DND-41 (cell line): ENCODE data around the gene ATP13A1.

ENCODE experiments used
- ATAC-seq: fragments of 200-7000 bp; cut with Tn5 transposase; 3 replicates; pipeline ENCODE4 v1.9.1; 2021; ENCODE audit warnings: low read depth; ENCODE audit not compliant: insufficient read depth
- DNase-seq: peaks from one replicate; pipeline ENCODE4 v3.0.0-alpha.2; 2020
- H2AFZ ChIP-seq: 2 replicates; pipeline ENCODE4 v1.6.0; 2012; ENCODE audit warnings: low read depth, low read length
- H3K27ac ChIP-seq: 2 replicates; pipeline ENCODE4 v1.5.1; 2012; ENCODE audit warnings: low read length, inconsistent platforms
- H3K27me3 ChIP-seq: fragments of 200-600 bp; sonication (generic); 2 replicates; pipeline ENCODE4 v1.6.0; 2012; ENCODE audit warnings: low read length, mild to moderate bottlenecking, inconsistent platforms; ENCODE audit not compliant: insufficient read depth, poor library complexity
- H3K36me3 ChIP-seq: 2 replicates; pipeline ENCODE4 v1.5.1; 2012; ENCODE audit warnings: low read length, inconsistent platforms; ENCODE audit not compliant: insufficient read depth
- H3K4me1 ChIP-seq: 2 replicates; pipeline ENCODE4 v1.5.1; 2012; ENCODE audit warnings: mild to moderate bottlenecking, low read length; ENCODE audit not compliant: insufficient read depth
- H3K4me2 ChIP-seq: 2 replicates; pipeline ENCODE4 v1.6.0; 2012; ENCODE audit warnings: mild to moderate bottlenecking, moderate library complexity, low read length, inconsistent platforms; ENCODE audit not compliant: insufficient read depth
- H3K4me3 ChIP-seq, 2 experiments: fragments of 200-600 bp in 1 of 2; shearing (Covaris generic) in 1 of 2; 2 replicates each; pipeline ENCODE4 v1.5.1; 2012 to 2016; ENCODE audit warnings: inconsistent platforms in 2 of 2, low read length in 2 of 2, mild to moderate bottlenecking in 2 of 2, low read depth in 1 of 2, moderate library complexity in 1 of 2
- H3K79me2 ChIP-seq: 2 replicates; pipeline ENCODE4 v1.6.0; 2012; ENCODE audit warnings: low read length, inconsistent platforms; ENCODE audit not compliant: insufficient read depth
- H3K9ac ChIP-seq: 2 replicates; pipeline ENCODE4 v1.6.0; 2012; ENCODE audit warnings: low read depth, mild to moderate bottlenecking, inconsistent platforms, low read length, moderate library complexity
- H3K9me3 ChIP-seq: 2 replicates; pipeline ENCODE4 v1.5.1; 2012; ENCODE audit warnings: low read length, moderate library complexity, mild to moderate bottlenecking, inconsistent platforms; ENCODE audit not compliant: insufficient read depth, severe bottlenecking
- H4K20me1 ChIP-seq: 2 replicates; pipeline ENCODE4 v1.6.0; 2012; ENCODE audit warnings: low read length; ENCODE audit not compliant: insufficient read depth
- EZH2 ChIP-seq: IDR thresholded peaks from 3 replicates; pipeline ENCODE4 v1.6.1; 2012; ENCODE audit warnings: borderline replicate concordance, low read depth, mild to moderate bottlenecking, moderate library complexity, low read length, inconsistent platforms; ENCODE audit not compliant: severe bottlenecking
- TF ChIP-seq, protein P1 (sequence below): IDR thresholded peaks from 2 replicates; pipeline ENCODE4 v1.5.1; 2012; ENCODE audit warnings: borderline replicate concordance, low read length, moderate library complexity, mild to moderate bottlenecking; ENCODE audit not compliant: poor library complexity, severe bottlenecking; ENCODE audit errors: extremely low read depth

The ATP13A1 gene

DNA sequence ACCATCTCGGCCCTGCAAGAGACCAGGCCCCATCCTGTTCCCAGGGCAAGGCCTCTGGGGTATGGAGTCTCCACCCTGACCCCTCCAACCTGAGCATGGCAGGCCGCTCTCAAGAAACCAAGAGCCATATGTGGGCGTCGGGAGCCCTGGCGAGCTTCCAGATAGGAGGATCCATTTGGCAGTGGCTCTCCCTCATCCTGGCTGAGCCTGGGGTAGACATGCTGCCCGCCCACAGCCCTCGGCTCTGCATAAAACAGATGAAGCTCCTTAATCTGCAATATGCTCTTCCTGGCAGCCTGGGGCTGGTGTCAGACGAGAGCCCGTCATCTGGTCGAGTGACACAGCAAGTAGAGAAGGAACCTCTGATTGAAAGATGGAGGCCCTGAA is 6.1 kb downstream of the ATP13A1 start:
- Histone ChIP-seq H3K4me2 (no peak overlapping the region), H4K20me1 (peaks cover 58% of the 10 kb centered on the region), H3K27me3 (no peaks in the 10 kb centered on the region), H2AFZ (no peak overlapping the region), H3K4me1 (peaks cover 15% of the 10 kb centered on the region), H3K79me2 (peaks cover 48% of the 10 kb centered on the region), H3K4me3 (no peak overlapping the region), H3K9ac (no peak overlapping the region), H3K36me3 (peaks cover 93% of the 10 kb centered on the region), H3K27ac (no peak overlapping the region), H3K9me3 (no peaks in the 10 kb centered on the region)
- TF ChIP-seq EZH2 = no peak
- TF ChIP-seq, protein P1, sequence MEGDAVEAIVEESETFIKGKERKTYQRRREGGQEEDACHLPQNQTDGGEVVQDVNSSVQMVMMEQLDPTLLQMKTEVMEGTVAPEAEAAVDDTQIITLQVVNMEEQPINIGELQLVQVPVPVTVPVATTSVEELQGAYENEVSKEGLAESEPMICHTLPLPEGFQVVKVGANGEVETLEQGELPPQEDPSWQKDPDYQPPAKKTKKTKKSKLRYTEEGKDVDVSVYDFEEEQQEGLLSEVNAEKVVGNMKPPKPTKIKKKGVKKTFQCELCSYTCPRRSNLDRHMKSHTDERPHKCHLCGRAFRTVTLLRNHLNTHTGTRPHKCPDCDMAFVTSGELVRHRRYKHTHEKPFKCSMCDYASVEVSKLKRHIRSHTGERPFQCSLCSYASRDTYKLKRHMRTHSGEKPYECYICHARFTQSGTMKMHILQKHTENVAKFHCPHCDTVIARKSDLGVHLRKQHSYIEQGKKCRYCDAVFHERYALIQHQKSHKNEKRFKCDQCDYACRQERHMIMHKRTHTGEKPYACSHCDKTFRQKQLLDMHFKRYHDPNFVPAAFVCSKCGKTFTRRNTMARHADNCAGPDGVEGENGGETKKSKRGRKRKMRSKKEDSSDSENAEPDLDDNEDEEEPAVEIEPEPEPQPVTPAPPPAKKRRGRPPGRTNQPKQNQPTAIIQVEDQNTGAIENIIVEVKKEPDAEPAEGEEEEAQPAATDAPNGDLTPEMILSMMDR = no peak
- ATAC-seq (no peak), DNase-seq (no peak)

DNA sequence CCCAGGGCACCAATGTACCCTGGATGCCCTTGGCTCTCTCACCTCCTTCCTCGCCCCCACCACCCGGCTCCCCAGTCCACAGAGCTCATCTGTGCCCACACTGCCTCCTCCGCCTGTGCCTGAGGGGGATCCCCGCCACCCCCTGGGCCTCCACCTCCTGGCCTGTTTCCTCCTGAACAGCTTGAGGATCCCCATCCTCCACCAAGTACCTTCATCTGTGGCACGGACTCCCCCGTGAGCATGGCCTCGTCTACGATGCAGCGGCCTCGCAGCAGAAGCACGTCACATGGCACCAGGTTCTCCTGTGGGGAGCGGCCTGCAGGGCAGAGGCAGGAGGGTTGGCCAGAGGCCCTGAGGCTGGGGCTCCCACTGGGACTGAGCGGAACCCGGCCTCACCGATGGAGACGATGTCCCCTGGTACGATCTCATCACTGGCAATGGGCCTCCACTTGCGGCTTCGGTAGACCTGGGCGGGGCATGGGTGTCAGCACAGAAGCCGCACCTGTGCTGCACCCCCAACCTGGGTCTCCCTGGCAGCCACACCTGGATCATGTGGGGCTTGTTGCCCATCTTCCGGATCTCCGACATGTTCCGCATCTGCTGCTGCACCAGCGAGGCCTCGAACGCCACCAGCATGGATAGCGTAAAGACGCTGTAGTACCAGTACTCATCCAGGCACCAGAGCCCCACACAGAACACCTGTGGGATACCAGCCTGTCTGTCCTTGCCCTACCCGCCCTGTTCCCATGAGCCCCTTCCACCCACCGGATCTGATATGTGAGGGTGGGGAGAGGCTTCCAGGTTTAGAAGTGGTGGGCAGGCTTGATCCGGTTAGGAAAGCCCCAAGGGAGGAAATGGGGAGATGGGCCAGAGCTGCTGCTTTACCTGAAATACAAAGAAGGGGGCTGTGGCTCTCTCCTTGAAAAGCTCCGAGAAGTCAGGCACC is 6.8 kb downstream of the ATP13A1 start:
- Histone ChIP-seq H3K4me3 (no peak overlapping the region), H2AFZ (no peak overlapping the region), H3K9me3 (no peaks in the 10 kb centered on the region), H3K79me2 (peaks cover 41% of the 10 kb centered on the region), H3K9ac (no peak overlapping the region), H3K27me3 (no peaks in the 10 kb centered on the region), H3K4me2 (no peak overlapping the region), H4K20me1 (peaks cover 59% of the 10 kb centered on the region), H3K27ac (no peak overlapping the region), H3K36me3 (peaks cover 93% of the 10 kb centered on the region), H3K4me1 (peaks cover 8% of the 10 kb centered on the region)
- TF ChIP-seq, protein P1 = no peak
- no peak for TF ChIP-seq EZH2
- DNase-seq (no peak), ATAC-seq (no peak)

DNA sequence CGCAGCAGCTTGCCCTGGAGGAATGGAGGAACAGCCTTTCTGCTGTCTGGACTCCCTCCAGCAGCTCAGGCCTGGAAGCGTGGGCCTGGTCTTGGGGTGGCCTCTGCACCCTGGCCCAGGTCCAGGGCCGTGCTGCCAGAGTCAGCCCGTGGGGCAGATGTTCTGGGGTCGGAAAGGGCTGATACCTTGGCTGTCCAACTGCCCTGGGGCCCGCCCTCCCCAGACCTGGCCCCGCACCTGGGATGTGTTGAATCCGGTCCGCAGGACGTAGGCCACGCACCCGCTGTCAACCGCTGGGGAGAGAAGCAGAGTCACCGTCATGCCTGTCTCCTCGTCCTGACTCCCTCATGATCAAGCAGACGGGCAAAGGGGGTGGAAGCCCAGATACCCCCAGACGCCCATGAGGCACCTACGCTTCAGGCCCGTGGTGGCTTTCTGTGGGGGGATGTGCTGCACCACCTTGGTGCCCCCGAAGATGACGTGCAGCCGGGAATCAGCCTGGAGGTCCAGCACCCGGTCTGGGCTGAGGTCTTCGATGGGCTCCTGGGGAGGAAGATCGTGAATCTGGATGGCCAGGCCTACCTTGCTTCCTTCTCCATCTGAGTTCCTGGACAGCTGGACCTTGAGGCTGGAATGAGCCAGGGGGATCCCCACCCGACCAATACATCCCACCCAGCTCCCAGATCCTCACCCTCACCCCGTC is 7.7 kb downstream of the ATP13A1 start:
- Histone ChIP-seq H3K4me1 (no peaks in the 10 kb centered on the region), H2AFZ (no peak overlapping the region), H3K79me2 (peaks cover 32% of the 10 kb centered on the region), H3K27ac (no peak overlapping the region), H3K4me2 (no peak overlapping the region), H3K27me3 (no peaks in the 10 kb centered on the region), H4K20me1 (peaks cover 59% of the 10 kb centered on the region), H3K9me3 (no peaks in the 10 kb centered on the region), H3K4me3 (no peak overlapping the region), H3K9ac (no peak overlapping the region), H3K36me3 (peaks cover 94% of the 10 kb centered on the region)
- DNase-seq (no peak), ATAC-seq (no peak)
- no peak for TF ChIP-seq EZH2
- TF ChIP-seq, protein P1 = no peak
